Endometrium (tissue), 2 donors: ENCODE data around the gene ZMYM2.
"Not testable (repeated sequence)": the region's sequence is repeated elsewhere in the genome, so short reads cannot be mapped to it uniquely, and the experiment has no call there.

Experiments used
- FAIRE-seq: peaks from 2 replicates; lab custom pipeline; 2012; peaks lifted over from hg19 to GRCh38; lab: Jason Lieb, UNC
- donor health status: control.
- donor health status: control.

ZMYM2 gene

GRCh38 chr13:19982447-19983043 lies 24.0 kb downstream of the ZMYM2 start:
- FAIRE-seq, result no peak

GRCh38 chr13:19984430-19985218 lies 26.1 kb downstream of the ZMYM2 start:
- no peak for FAIRE-seq

GRCh38 chr13:19985219-19985556 lies 26.7 kb downstream of the ZMYM2 start:
- FAIRE-seq, result no peak

- no peak for FAIRE-seq
Measured at GRCh38 chr13:19991531-19991930, 33.0 kb downstream of the ZMYM2 start.

- no peak for FAIRE-seq
Measured at GRCh38 chr13:19993024-19993423, 34.5 kb downstream of the ZMYM2 start.

- no peak for FAIRE-seq
Measured at GRCh38 chr13:19998960-19999359, 40.4 kb downstream of the ZMYM2 start.

GRCh38 chr13:20000062-20000552 lies 41.6 kb downstream of the ZMYM2 start:
- FAIRE-seq, result no peak

- FAIRE-seq, result no peak
Measured at GRCh38 chr13:20001366-20002190, 43.1 kb downstream of the ZMYM2 start.

- FAIRE-seq, result no peak
Measured at GRCh38 chr13:20002787-20003186, 44.3 kb downstream of the ZMYM2 start.

GRCh38 chr13:20006206-20006605 lies 47.7 kb downstream of the ZMYM2 start:
- no peak for FAIRE-seq

- FAIRE-seq, result no peak
Measured at GRCh38 chr13:20015763-20016162, 57.2 kb downstream of the ZMYM2 start.

- no peak for FAIRE-seq
Measured at GRCh38 chr13:20016649-20017364, 58.3 kb downstream of the ZMYM2 start.

- no peak for FAIRE-seq
Measured at GRCh38 chr13:20017365-20017711, 58.8 kb downstream of the ZMYM2 start.

GRCh38 chr13:20019043-20019442 lies 60.5 kb downstream of the ZMYM2 start:
- no peak for FAIRE-seq

GRCh38 chr13:20024702-20025101 lies 66.2 kb downstream of the ZMYM2 start:
- no peak for FAIRE-seq

GRCh38 chr13:20028953-20029352 lies 70.4 kb downstream of the ZMYM2 start:
- no peak for FAIRE-seq

- no peak for FAIRE-seq
Measured at GRCh38 chr13:20033486-20033885, 75.0 kb downstream of the ZMYM2 start.

- FAIRE-seq, result no peak
Measured at GRCh38 chr13:20035130-20035529, 76.6 kb downstream of the ZMYM2 start.

- FAIRE-seq, result no peak
Measured at GRCh38 chr13:20037908-20038307, 79.4 kb downstream of the ZMYM2 start.

GRCh38 chr13:20042603-20043002 lies 84.1 kb downstream of the ZMYM2 start:
- not testable (repeated sequence) for FAIRE-seq

GRCh38 chr13:20043207-20043925 lies 84.8 kb downstream of the ZMYM2 start:
- FAIRE-seq, result no peak

- FAIRE-seq, result no peak
Measured at GRCh38 chr13:20044086-20044485, 85.6 kb downstream of the ZMYM2 start.
